ENCODE measurements around the gene CD6. TPM values are rescaled to one million over a fixed set of nuclear protein-coding genes. Genes with fewer than 3 reads are reported as not detected.

The CD6 gene
- total RNA-seq, 1 donor from 2014 or later, result 6.1 TPM

- peaks cover 15% of the 10 kb centered on the region for H3K4me1 ChIP-seq
- H3K9me3 ChIP-seq, result no peaks in the 10 kb centered on the region
- ATAC-seq, result no peak
- no peaks in the 10 kb centered on the region for H3K36me3 ChIP-seq
- intact Hi-C loops (cut with DNase I), result no loop called here
- no peak for DNase-seq
- H3K4me3 ChIP-seq, result no peak overlapping the region
- TF ChIP-seq CTCF (IDR thresholded peaks at IDR 0.05), result no peak
- no peaks in the 10 kb centered on the region for H3K27me3 ChIP-seq (ENCODE audit: low read depth)
- peak overlapping the region; percentile 25 for H3K27ac ChIP-seq
Observed at GRCh38 chr11:61042537-61042936, 71.1 kb downstream of the CD6 start.

- DNase-seq, result no peak
- H3K9me3 ChIP-seq, result no peaks in the 10 kb centered on the region
- peaks cover 15% of the 10 kb centered on the region for H3K4me1 ChIP-seq
- no peak overlapping the region for H3K4me3 ChIP-seq
- no peaks in the 10 kb centered on the region for H3K27me3 ChIP-seq (ENCODE audit: low read depth)
- no peaks in the 10 kb centered on the region for H3K36me3 ChIP-seq
- H3K27ac ChIP-seq, result peak overlapping the region; percentile 25
- no peak for ATAC-seq
- TF ChIP-seq CTCF (IDR thresholded peaks at IDR 0.05), result no peak
- intact Hi-C loops (cut with DNase I), result no loop called here
Observed at GRCh38 chr11:61042961-61043540, 71.6 kb downstream of the CD6 start.

GRCh38 chr11:61045271-61045670 lies 73.8 kb downstream of the CD6 start:
- H3K27ac ChIP-seq, result no peak overlapping the region

GRCh38 chr11:61046833-61047232 lies 75.4 kb downstream of the CD6 start:
- intact Hi-C loops (cut with DNase I), result no loop called here

More at GRCh38 chr11:61045271-61045670, 73.8 kb downstream of the CD6 start:
- no peaks in the 10 kb centered on the region for H3K27me3 ChIP-seq (ENCODE audit: low read depth)
- H3K36me3 ChIP-seq, result no peaks in the 10 kb centered on the region
- peaks cover 9% of the 10 kb centered on the region for H3K4me1 ChIP-seq
- intact Hi-C loops (cut with DNase I), result no loop called here
- ATAC-seq, result no peak
- no peak overlapping the region for H3K4me3 ChIP-seq
- TF ChIP-seq CTCF (IDR thresholded peaks at IDR 0.05), result no peak
- H3K9me3 ChIP-seq, result no peaks in the 10 kb centered on the region
- no peak for DNase-seq

GRCh38 chr11:61048368-61049062 lies 77.0 kb downstream of the CD6 start:
- DNase-seq, result no peak
- H3K4me1 ChIP-seq, result no peaks in the 10 kb centered on the region
- H3K27ac ChIP-seq, result no peak overlapping the region
- intact Hi-C loops (cut with DNase I), result no loop called here
- H3K9me3 ChIP-seq, result no peaks in the 10 kb centered on the region
- no peaks in the 10 kb centered on the region for H3K36me3 ChIP-seq
- H3K27me3 ChIP-seq (ENCODE audit: low read depth), result no peaks in the 10 kb centered on the region
- ATAC-seq, result no peak
- TF ChIP-seq CTCF (IDR thresholded peaks at IDR 0.05), result no peak
- no peak overlapping the region for H3K4me3 ChIP-seq

More at GRCh38 chr11:61046833-61047232, 75.4 kb downstream of the CD6 start:
- Histone ChIP-seq H3K36me3 (no peaks in the 10 kb centered on the region), H3K4me3 (no peak overlapping the region), H3K27me3 (ENCODE audit: low read depth) (no peaks in the 10 kb centered on the region), H3K27ac (no peak overlapping the region), H3K4me1 (peaks cover 6% of the 10 kb centered on the region), H3K9me3 (no peaks in the 10 kb centered on the region)
- no peak for ATAC-seq
- no peak for DNase-seq
- TF ChIP-seq CTCF (IDR thresholded peaks at IDR 0.05), result no peak
